ENCODE results near the gene PEX5.

- TF ChIP-seq EZH2phosphoT487 (IDR thresholded peaks at IDR 0.05), result no peak
- TF ChIP-seq CTCF (IDR thresholded peaks at IDR 0.05), result no peak
- TF ChIP-seq EZH2 (IDR thresholded peaks at IDR 0.05), result no peak
Observed at GRCh38 chr12:7241404-7242005, 52.0 kb downstream of the PEX5 start.

All from neural progenitor cell (in vitro differentiated cells).